IMR-90 (cell line): ENCODE data around the gene TELO2. TPM values are rescaled to one million over a fixed set of nuclear protein-coding genes. Genes with fewer than 3 reads are reported as not detected.
A peak's percentile ranks its signal among the peaks of the same experiment; 100 is the strongest.

Experiments
- ATAC-seq: fragments of 200-7000 bp; cut with Tn5 transposase; 2 replicates; pipeline ENCODE4 v1.9.1; 2020; ENCODE audit warnings: low read depth, mild to moderate bottlenecking, moderate library complexity
- BruUV-seq: library from RNA; stranded (reverse); fragments of 400-500 nt; replicated peaks from 2 replicates; lab custom pipeline; 2021; lab: Mats Ljungman, UMichigan
- CTCF ChIA-PET: fragments of 300-600 bp; formaldehyde crosslinking; extraction: SDS; loops from one replicate; lab custom pipeline; 2021; ENCODE audit warnings: antibody characterized with exemption; lab: Yijun Ruan, JAX
- POLR2A ChIA-PET: fragments of 300-600 bp; sonication (Branson Sonifier 250); formaldehyde crosslinking; loops from one replicate; lab custom pipeline; 2022; ENCODE audit warnings: antibody characterized with exemption; ENCODE audit not compliant: unreplicated experiment; lab: Charles Lee
- DNase-seq: peaks from one replicate; pipeline ENCODE4 v3.0.0; 2013
- H2AFZ ChIP-seq: replicated peaks from 2 replicates; pipeline ENCODE3; 2013; ENCODE audit warnings: low read length, mild to moderate bottlenecking; ENCODE audit not compliant: poor library complexity
- H2AK5ac ChIP-seq: 2 replicates; pipeline ENCODE4 v1.6.1; 2013; ENCODE audit warnings: low read depth, low read length, inconsistent platforms
- H2AK9ac ChIP-seq: replicated peaks from 2 replicates; pipeline ENCODE3; 2013; ENCODE audit warnings: mild to moderate bottlenecking, low read depth, low read length, moderate library complexity; ENCODE audit not compliant: poor library complexity
- H2BK120ac ChIP-seq: 2 replicates; pipeline ENCODE4 v1.6.1; 2013; ENCODE audit warnings: low read depth, low read length, inconsistent platforms
- H2BK15ac ChIP-seq: 3 replicates; pipeline ENCODE4 v1.6.1; 2013; ENCODE audit warnings: low read depth, low read length, inconsistent platforms
- H2BK20ac ChIP-seq: 2 replicates; pipeline ENCODE4 v1.6.1; 2013; ENCODE audit warnings: low read depth, mild to moderate bottlenecking, inconsistent platforms, low read length, moderate library complexity
- H2BK5ac ChIP-seq: 2 replicates; pipeline ENCODE4 v1.6.1; 2013; ENCODE audit warnings: mild to moderate bottlenecking, low read depth, low read length, inconsistent platforms; ENCODE audit not compliant: poor library complexity, severe bottlenecking
- H3K14ac ChIP-seq: replicated peaks from 2 replicates; pipeline ENCODE4 v1.6.1; 2013; ENCODE audit warnings: low read depth, low read length, inconsistent platforms
- H3K18ac ChIP-seq: 2 replicates; pipeline ENCODE4 v1.6.1; 2013; ENCODE audit warnings: low read depth, low read length, control low read depth
- H3K23ac ChIP-seq: 2 replicates; pipeline ENCODE4 v1.6.1; 2013; ENCODE audit warnings: low read depth, low read length, inconsistent platforms
- H3K27ac ChIP-seq: 2 replicates; pipeline ENCODE4 v1.5.1; 2013; ENCODE audit warnings: mild to moderate bottlenecking, control low read depth, low read length; ENCODE audit not compliant: insufficient read depth
- H3K27me3 ChIP-seq: 2 replicates; pipeline ENCODE4 v1.6.1; 2013; ENCODE audit warnings: low read length; ENCODE audit not compliant: control insufficient read depth, insufficient read depth
- H3K36me3 ChIP-seq: 2 replicates; pipeline ENCODE4 v1.6.1; 2013; ENCODE audit warnings: low read length, mixed read lengths; ENCODE audit not compliant: control insufficient read depth, insufficient read depth
- H3K4ac ChIP-seq: 2 replicates; pipeline ENCODE4 v1.6.1; 2013; ENCODE audit warnings: low read depth, low read length, inconsistent platforms
- H3K4me1 ChIP-seq: 2 replicates; pipeline ENCODE4 v1.6.1; 2013; ENCODE audit warnings: low read length, mixed read lengths; ENCODE audit not compliant: control insufficient read depth, insufficient read depth
- H3K4me2 ChIP-seq: 2 replicates; pipeline ENCODE4 v1.6.1; 2013; ENCODE audit warnings: low read depth, mild to moderate bottlenecking, control low read depth, low read length, moderate library complexity
- H3K4me3 ChIP-seq: 2 replicates; pipeline ENCODE4 v1.5.1; 2013; ENCODE audit warnings: low read depth, mild to moderate bottlenecking, control low read depth, low read length, moderate library complexity; ENCODE audit not compliant: insufficient read depth
- H3K56ac ChIP-seq: 2 replicates; pipeline ENCODE4 v1.6.1; 2013; ENCODE audit warnings: low read length, inconsistent platforms; ENCODE audit not compliant: insufficient read depth; ENCODE audit errors: extremely low read depth
- H3K79me1 ChIP-seq, 2 experiments: 2 replicates each; pipeline ENCODE4 v1.6.1; 2013; ENCODE audit warnings: low read length in 2 of 2, inconsistent platforms in 1 of 2, low read depth in 1 of 2
- H3K9ac ChIP-seq: 2 replicates; pipeline ENCODE4 v1.6.1; 2013; ENCODE audit warnings: low read depth, low read length, control low read depth
- H3K9me1 ChIP-seq: 2 replicates; pipeline ENCODE4 v1.6.1; 2013; ENCODE audit warnings: low read length, inconsistent platforms; ENCODE audit not compliant: insufficient read depth
- H3K9me3 ChIP-seq: 2 replicates; pipeline ENCODE4 v1.6.1; 2013; ENCODE audit warnings: low read length; ENCODE audit not compliant: control insufficient read depth, insufficient read depth
- H4K20me1 ChIP-seq: 2 replicates; pipeline ENCODE4 v1.6.1; 2013; ENCODE audit warnings: low read length, inconsistent platforms; ENCODE audit not compliant: insufficient read depth
- H4K5ac ChIP-seq: 2 replicates; pipeline ENCODE4 v1.6.1; 2013; ENCODE audit warnings: mild to moderate bottlenecking, low read depth, low read length, control low read depth
- H4K8ac ChIP-seq, 2 experiments: 2 replicates each; pipeline ENCODE4 v1.6.1; 2013; ENCODE audit warnings: low read depth in 2 of 2, low read length in 2 of 2, control low read depth in 1 of 2, inconsistent platforms in 1 of 2
- H4K91ac ChIP-seq: 2 replicates; pipeline ENCODE4 v1.6.1; 2013; ENCODE audit warnings: low read depth, low read length, inconsistent platforms; ENCODE audit not compliant: insufficient read depth
- BHLHE40 ChIP-seq: fragments of 150-350 bp; IDR thresholded peaks from 2 replicates; pipeline ENCODE4 v1.6.1; 2016; ENCODE audit warnings: mild to moderate bottlenecking, low read depth, low read length
- CEBPB ChIP-seq: IDR thresholded peaks from 2 replicates; pipeline ENCODE4 v1.6.1; 2012; ENCODE audit warnings: low read depth, low read length, improper control_type of control experiment
- CHD1 ChIP-seq: IDR thresholded peaks from 2 replicates; pipeline ENCODE4 v1.6.1; 2012; ENCODE audit warnings: low read depth, low read length, improper control_type of control experiment
- FOS ChIP-seq: fragments of 150-350 bp; IDR thresholded peaks from 2 replicates; pipeline ENCODE4 v1.6.1; 2016; ENCODE audit warnings: low read depth, low read length
- MAFK ChIP-seq: IDR thresholded peaks from 2 replicates; pipeline ENCODE4 v1.6.1; 2012; ENCODE audit warnings: low read depth, low read length, improper control_type of control experiment
- MAZ ChIP-seq: IDR thresholded peaks from 2 replicates; pipeline ENCODE4 v1.6.1; 2012; ENCODE audit warnings: low read depth, mild to moderate bottlenecking, low read length, improper control_type of control experiment, moderate library complexity, borderline replicate concordance
- NFE2L2 ChIP-seq: fragments of 150-350 bp; IDR thresholded peaks from 2 replicates; pipeline ENCODE4 v1.6.1; 2016; ENCODE audit warnings: low read depth, mild to moderate bottlenecking, low read length
- POLR2A ChIP-seq: IDR thresholded peaks from 2 replicates; pipeline ENCODE4 v1.6.1; 2012; ENCODE audit warnings: mild to moderate bottlenecking, low read depth, low read length
- RAD21 ChIP-seq: IDR thresholded peaks from 2 replicates; pipeline ENCODE4 v1.6.1; 2012; ENCODE audit warnings: low read length, improper control_type of control experiment
- RCOR1 ChIP-seq: IDR thresholded peaks from 2 replicates; pipeline ENCODE4 v1.6.1; 2012; ENCODE audit warnings: mild to moderate bottlenecking, low read length, improper control_type of control experiment; ENCODE audit not compliant: insufficient replicate concordance
- RFX5 ChIP-seq: IDR thresholded peaks from 2 replicates; pipeline ENCODE4 v1.8.0; 2012; ENCODE audit warnings: low read depth, mild to moderate bottlenecking, low read length, moderate library complexity
- SMC3 ChIP-seq: fragments of 150-350 bp; IDR thresholded peaks from 2 replicates; pipeline ENCODE4 v1.6.1; 2016; ENCODE audit warnings: low read depth, mild to moderate bottlenecking, antibody characterized with exemption, low read length, moderate library complexity
- WGBS, 2 experiments: methylation state at CpG; one replicate each; pipeline versions ENCODE4 v1.1.5 to v1.1.7; 2013; ENCODE audit warnings: missing lambda C conversion rate in 2 of 2; ENCODE audit not compliant: insufficient read length in 1 of 2; ENCODE audit errors: extremely low coverage in 2 of 2; 5-methylcytosine and 5-hydroxymethylcytosine counted together
- dilution Hi-C: fragments of 300-500 bp; cut with HindIII; formaldehyde crosslinking; loops from one replicate; pipeline ENCODE4 v1.14.3; 2018; ENCODE audit warnings: low sequenced_read_pairs; ENCODE audit not compliant: unreplicated experiment
- in situ Hi-C: fragments of 300-500 bp; cut with MboI; formaldehyde crosslinking; loops from 3 replicates; pipeline ENCODE4 v1.14.3; 2019; ENCODE audit warnings: low sequenced_read_pairs, inconsistent platforms, mixed read lengths
- intact Hi-C: fragments of 100-400 bp; cut with micrococcal nuclease; formaldehyde crosslinking; loops from 2 replicates; pipeline ENCODE4 v1.10.0; 2022
- polyA plus RNA-seq, 3 experiments: library from polyadenylated mRNA; depleted of rRNA; stranded (reverse); fragments of >200 nt; gene quantifications; 2 replicates each; pipeline ENCODE4 v1.2.3, GENCODE V29; 2012; ENCODE audit warnings: low replicate concordance in 1 of 3
- total RNA-seq: library from RNA; depleted of rRNA; stranded (reverse); fragments of >200 nt; gene quantifications from 2 replicates; pipeline ENCODE4 v1.2.3, GENCODE V29; 2012
- TF ChIP-seq, protein P1 (sequence below): fragments of 150-350 bp; IDR thresholded peaks from 2 replicates; pipeline ENCODE4 v1.6.1; 2016; ENCODE audit warnings: low read depth, mild to moderate bottlenecking, low read length, moderate library complexity, borderline replicate concordance
- TF ChIP-seq, protein P2 (sequence below): conservative IDR thresholded peaks from 2 replicates; pipeline ENCODE4 v1.5.1; 2012; ENCODE audit warnings: mild to moderate bottlenecking, low read depth, low read length, improper control_type of control experiment
- TF ChIP-seq, protein P3 (sequence below): fragments of 150-350 bp; IDR thresholded peaks from 2 replicates; pipeline ENCODE4 v1.6.1; 2017; ENCODE audit warnings: mild to moderate bottlenecking, antibody characterized with exemption, low read length, low read depth

Gene TELO2
- total and polyA plus RNA-seq, 2 of the 4 experiments (the other 2 are of a cell fraction) = 6.6 to 26.6 TPM

DNA sequence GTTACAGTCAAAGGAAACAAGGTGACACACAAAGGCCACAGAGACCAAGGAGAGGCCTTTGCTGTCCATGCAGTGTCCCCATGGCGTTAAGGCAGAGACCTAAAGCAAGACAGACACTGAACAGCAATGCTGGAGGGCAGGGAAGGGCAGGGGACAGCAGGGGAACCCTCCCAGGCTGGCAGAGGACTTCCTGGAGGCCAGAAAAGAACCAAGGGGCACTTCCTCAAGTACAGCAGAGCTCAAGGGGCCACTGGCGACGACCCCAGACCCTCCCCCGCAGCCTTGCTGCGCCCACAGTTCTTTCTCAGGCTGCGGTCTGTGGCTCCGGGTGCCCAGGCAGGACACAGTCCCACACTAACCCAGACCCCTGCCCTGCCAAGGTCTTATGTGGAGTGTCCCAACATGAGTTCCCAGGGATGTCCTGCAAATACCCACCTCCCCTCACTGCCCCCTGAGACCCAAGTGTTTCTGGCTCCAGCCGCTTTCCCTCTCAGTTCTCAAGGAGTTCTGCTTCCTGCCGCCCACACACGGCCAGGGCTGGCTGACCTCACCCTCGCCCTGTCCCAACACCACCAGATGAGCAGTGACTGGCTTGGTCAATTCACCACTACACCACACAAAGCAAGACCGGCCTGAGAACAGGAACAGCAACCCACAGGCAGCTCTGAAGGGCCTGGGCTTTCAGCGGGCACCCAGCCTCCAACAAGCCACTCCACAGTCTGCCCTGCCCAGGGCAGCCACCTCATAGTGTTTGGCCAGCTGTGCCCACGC, 22.5 kb upstream of the TELO2 start:
- H3K4ac ChIP-seq = peak overlapping the region; percentile 5; the same call in 1 of the 2 replicates
- H2AK5ac ChIP-seq = no peak overlapping the region; the same call in 1 of the 2 replicates
- ChIA-PET POLR2A (no interaction called here), CTCF (no interaction called here)
- no peak overlapping the region for H2BK20ac ChIP-seq
- H4K8ac ChIP-seq = peak overlapping the region in 1 of 2 experiments; percentile 48; a peak in 2 of 4 replicates
- intact Hi-C loops = loop anchor here (10.0 kb wide), 1 partner anchor 46 kb away; the partner anchor contains the start of gene UQCC4
- H3K36me3 ChIP-seq = peaks cover 3% of the 10 kb centered on the region; the same call in 1 of the 2 replicates
- H3K23ac ChIP-seq = no peak overlapping the region
- dilution Hi-C loops = no loop called here
- WGBS, 2 experiments = 87% methylated on average over 10 of the region's 14 CpGs; no CpG with 5 or more reads in 1 of the 2 experiments
- H4K20me1 ChIP-seq = peaks cover 43% of the 10 kb centered on the region
- H3K4me2 ChIP-seq = no peak overlapping the region
- H3K9ac ChIP-seq = no peak overlapping the region
- H3K79me1 ChIP-seq = peaks cover 37 to 77% of the 10 kb centered on the region in 2 experiments
- ATAC-seq (no peak), DNase-seq (peak; percentile 43)
- H4K5ac ChIP-seq = no peak overlapping the region
- H3K14ac ChIP-seq = peak overlapping the region; percentile 51; the same call in 1 of the 2 replicates
- no peak overlapping the region for H3K18ac ChIP-seq
- peak overlapping the region; percentile 70 for H2AK9ac ChIP-seq
- no peak overlapping the region for H2BK120ac ChIP-seq
- in situ Hi-C loops = no loop called here
- no peak overlapping the region for H2BK15ac ChIP-seq
- H3K27me3 ChIP-seq = no peaks in the 10 kb centered on the region
- H3K9me1 ChIP-seq = peaks cover 14% of the 10 kb centered on the region
- no peaks in the 10 kb centered on the region for H3K9me3 ChIP-seq
- 0 out of 2 replicates have a peak, but pooled peaks cover 7% of the 10 kb centered on the region for H3K4me1 ChIP-seq
- no peak overlapping the region for H2BK5ac ChIP-seq
- no peak overlapping the region for H3K4me3 ChIP-seq
- no peak overlapping the region for H3K56ac ChIP-seq
- no peak overlapping the region for H3K27ac ChIP-seq
- peak overlapping the region; percentile 63 for H2AFZ ChIP-seq
- no TSS peak for BruUV-seq
- H4K91ac ChIP-seq = no peak overlapping the region
- TF ChIP-seq, protein P1, sequence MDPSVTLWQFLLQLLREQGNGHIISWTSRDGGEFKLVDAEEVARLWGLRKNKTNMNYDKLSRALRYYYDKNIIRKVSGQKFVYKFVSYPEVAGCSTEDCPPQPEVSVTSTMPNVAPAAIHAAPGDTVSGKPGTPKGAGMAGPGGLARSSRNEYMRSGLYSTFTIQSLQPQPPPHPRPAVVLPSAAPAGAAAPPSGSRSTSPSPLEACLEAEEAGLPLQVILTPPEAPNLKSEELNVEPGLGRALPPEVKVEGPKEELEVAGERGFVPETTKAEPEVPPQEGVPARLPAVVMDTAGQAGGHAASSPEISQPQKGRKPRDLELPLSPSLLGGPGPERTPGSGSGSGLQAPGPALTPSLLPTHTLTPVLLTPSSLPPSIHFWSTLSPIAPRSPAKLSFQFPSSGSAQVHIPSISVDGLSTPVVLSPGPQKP = no peak
- TF ChIP-seq, protein P2, sequence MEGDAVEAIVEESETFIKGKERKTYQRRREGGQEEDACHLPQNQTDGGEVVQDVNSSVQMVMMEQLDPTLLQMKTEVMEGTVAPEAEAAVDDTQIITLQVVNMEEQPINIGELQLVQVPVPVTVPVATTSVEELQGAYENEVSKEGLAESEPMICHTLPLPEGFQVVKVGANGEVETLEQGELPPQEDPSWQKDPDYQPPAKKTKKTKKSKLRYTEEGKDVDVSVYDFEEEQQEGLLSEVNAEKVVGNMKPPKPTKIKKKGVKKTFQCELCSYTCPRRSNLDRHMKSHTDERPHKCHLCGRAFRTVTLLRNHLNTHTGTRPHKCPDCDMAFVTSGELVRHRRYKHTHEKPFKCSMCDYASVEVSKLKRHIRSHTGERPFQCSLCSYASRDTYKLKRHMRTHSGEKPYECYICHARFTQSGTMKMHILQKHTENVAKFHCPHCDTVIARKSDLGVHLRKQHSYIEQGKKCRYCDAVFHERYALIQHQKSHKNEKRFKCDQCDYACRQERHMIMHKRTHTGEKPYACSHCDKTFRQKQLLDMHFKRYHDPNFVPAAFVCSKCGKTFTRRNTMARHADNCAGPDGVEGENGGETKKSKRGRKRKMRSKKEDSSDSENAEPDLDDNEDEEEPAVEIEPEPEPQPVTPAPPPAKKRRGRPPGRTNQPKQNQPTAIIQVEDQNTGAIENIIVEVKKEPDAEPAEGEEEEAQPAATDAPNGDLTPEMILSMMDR = no peak
- no peak for TF ChIP-seq MAZ
- TF ChIP-seq RCOR1 = no peak
- no peak for TF ChIP-seq FOS
- TF ChIP-seq CEBPB = no peak
- TF ChIP-seq, protein P3, sequence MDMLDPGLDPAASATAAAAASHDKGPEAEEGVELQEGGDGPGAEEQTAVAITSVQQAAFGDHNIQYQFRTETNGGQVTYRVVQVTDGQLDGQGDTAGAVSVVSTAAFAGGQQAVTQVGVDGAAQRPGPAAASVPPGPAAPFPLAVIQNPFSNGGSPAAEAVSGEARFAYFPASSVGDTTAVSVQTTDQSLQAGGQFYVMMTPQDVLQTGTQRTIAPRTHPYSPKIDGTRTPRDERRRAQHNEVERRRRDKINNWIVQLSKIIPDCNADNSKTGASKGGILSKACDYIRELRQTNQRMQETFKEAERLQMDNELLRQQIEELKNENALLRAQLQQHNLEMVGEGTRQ = no peak
- no peak for TF ChIP-seq POLR2A
- TF ChIP-seq BHLHE40 = no peak
- no peak for TF ChIP-seq RFX5
- TF ChIP-seq RAD21 = no peak
- no peak for TF ChIP-seq MAFK
- TF ChIP-seq CHD1 = no peak
- TF ChIP-seq SMC3 = no peak
- no peak for TF ChIP-seq NFE2L2
